Neural cell (in vitro differentiated cells): ENCODE measurements around the gene ACOT13. TPM values are rescaled to one million over a fixed set of nuclear protein-coding genes. Genes with fewer than 3 reads are reported as not detected.
"Not testable (repeated sequence)": the region's sequence is repeated elsewhere in the genome, so short reads cannot be mapped to it uniquely, and the experiment has no call there.

Experiments
- H2AFZ ChIP-seq: fragments of 200-600, 300-800 bp; sonication (generic), shearing (Covaris generic); 2 replicates; pipeline ENCODE4 v1.6.0; 2014; ENCODE audit warnings: low read depth, mild to moderate bottlenecking, antibody characterized with exemption, low read length, moderate library complexity
- H3F3A ChIP-seq: fragments of 200-600 bp; shearing (Covaris generic); 2 replicates; pipeline ENCODE4 v1.6.1; 2016; ENCODE audit warnings: mild to moderate bottlenecking, moderate library complexity, mixed read lengths, antibody characterized with exemption, low read length; ENCODE audit not compliant: insufficient read depth, poor library complexity, severe bottlenecking
- H3K27ac ChIP-seq: fragments of 200-600, 300-800 bp; sonication (generic), shearing (Covaris generic); 2 replicates; pipeline ENCODE4 v1.5.1; 2014; ENCODE audit warnings: mild to moderate bottlenecking, low read length, moderate library complexity
- H3K27me3 ChIP-seq: fragments of 300-800, 200-600 bp; sonication (generic), shearing (Covaris generic); 2 replicates; pipeline ENCODE4 v1.6.0; 2014; ENCODE audit warnings: mild to moderate bottlenecking, low read depth, low read length, moderate library complexity; ENCODE audit not compliant: insufficient read depth
- H3K36me3 ChIP-seq: fragments of 300-800, 200-600 bp; sonication (generic), shearing (Covaris generic); 2 replicates; pipeline ENCODE4 v1.5.1; 2014; ENCODE audit warnings: mild to moderate bottlenecking, antibody characterized with exemption, low read length, moderate library complexity; ENCODE audit not compliant: insufficient read depth
- H3K4me2 ChIP-seq: fragments of 300-800, 200-600 bp; sonication (generic), shearing (Covaris generic); 2 replicates; pipeline ENCODE4 v1.6.0; 2014; ENCODE audit warnings: mild to moderate bottlenecking, low read length
- H3K4me3 ChIP-seq: fragments of 300-800, 200-600 bp; sonication (generic), shearing (Covaris generic); 2 replicates; pipeline ENCODE4 v1.5.1; 2014; ENCODE audit warnings: mild to moderate bottlenecking, low read length, moderate library complexity
- H3K79me2 ChIP-seq: fragments of 200-600 bp; shearing (Covaris generic); replicated peaks from 2 replicates; pipeline ENCODE4 v1.6.0; 2014; ENCODE audit warnings: mild to moderate bottlenecking, low read length, moderate library complexity; ENCODE audit not compliant: insufficient read depth
- H3K9ac ChIP-seq: fragments of 300-800, 200-600 bp; sonication (generic), shearing (Covaris generic); 2 replicates; pipeline ENCODE4 v1.6.1; 2016; ENCODE audit warnings: mild to moderate bottlenecking, low read length, mixed read lengths
- H3K9me2 ChIP-seq: fragments of 200-600 bp; shearing (Covaris generic); 2 replicates; pipeline ENCODE4 v1.6.1; 2016; ENCODE audit warnings: mild to moderate bottlenecking, low read length, mixed read lengths; ENCODE audit not compliant: insufficient read depth
- H3K9me3 ChIP-seq: fragments of 200-600, 300-800 bp; sonication (generic), shearing (Covaris generic); 2 replicates; pipeline ENCODE4 v1.6.1; 2016; ENCODE audit warnings: mild to moderate bottlenecking, mixed run types, low read length, moderate library complexity, mixed read lengths
- H4K20me1 ChIP-seq: fragments of 200-600 bp; shearing (Covaris generic); 2 replicates; pipeline ENCODE4 v1.6.1; 2016; ENCODE audit warnings: mild to moderate bottlenecking, mixed run types; ENCODE audit not compliant: insufficient read depth
- CTCF ChIP-seq: fragments of 450-650 bp; IDR thresholded peaks from 2 replicates; pipeline ENCODE4 v1.5.1; 2014; ENCODE audit warnings: antibody characterized with exemption, mild to moderate bottlenecking, moderate library complexity; ENCODE audit not compliant: poor library complexity, severe bottlenecking
- EP300 ChIP-seq: fragments of 450-650 bp; conservative IDR thresholded peaks from 2 replicates; pipeline ENCODE4 v1.6.1; 2014; ENCODE audit warnings: antibody characterized with exemption, mild to moderate bottlenecking, moderate library complexity; ENCODE audit not compliant: poor library complexity, severe bottlenecking
- EZH2 ChIP-seq: fragments of 200-600, 300-800 bp; shearing (Covaris generic), sonication (generic); IDR thresholded peaks from 2 replicates; pipeline ENCODE4 v1.6.1; 2014; ENCODE audit warnings: antibody characterized with exemption, low read length, borderline replicate concordance, mild to moderate bottlenecking; ENCODE audit not compliant: insufficient read depth, poor library complexity, severe bottlenecking
- MXI1 ChIP-seq: fragments of 450-650 bp; conservative IDR thresholded peaks from 2 replicates; pipeline ENCODE4 v1.6.1; 2014; ENCODE audit warnings: antibody characterized with exemption, mild to moderate bottlenecking; ENCODE audit not compliant: poor library complexity, severe bottlenecking
- POLR2AphosphoS5 ChIP-seq: IDR thresholded peaks from 2 replicates; pipeline ENCODE4 v1.6.1; 2012
- RAD21 ChIP-seq: fragments of 450-650 bp; conservative IDR thresholded peaks from 2 replicates; pipeline ENCODE4 v1.6.1; 2014; ENCODE audit warnings: antibody characterized with exemption, mild to moderate bottlenecking, moderate library complexity
- REST ChIP-seq: IDR thresholded peaks from 2 replicates; pipeline ENCODE4 v1.6.1; 2012; ENCODE audit warnings: borderline replicate concordance
- SMC3 ChIP-seq: fragments of 450-650 bp; conservative IDR thresholded peaks from 2 replicates; pipeline ENCODE4 v1.6.1; 2014; ENCODE audit warnings: antibody characterized with exemption, mild to moderate bottlenecking, moderate library complexity; ENCODE audit not compliant: poor library complexity
- TAF1 ChIP-seq: IDR thresholded peaks from 2 replicates; pipeline ENCODE4 v1.6.1; 2012; ENCODE audit warnings: low read depth
- polyA plus RNA-seq: library from polyadenylated mRNA; depleted of rRNA; stranded (reverse); fragments of >200 nt; gene quantifications from 2 replicates; pipeline ENCODE4 v1.2.3, GENCODE V29; 2014

The ACOT13 gene
- polyA plus RNA-seq, 1 donor from 2014 or later = 9.9 TPM

DNA sequence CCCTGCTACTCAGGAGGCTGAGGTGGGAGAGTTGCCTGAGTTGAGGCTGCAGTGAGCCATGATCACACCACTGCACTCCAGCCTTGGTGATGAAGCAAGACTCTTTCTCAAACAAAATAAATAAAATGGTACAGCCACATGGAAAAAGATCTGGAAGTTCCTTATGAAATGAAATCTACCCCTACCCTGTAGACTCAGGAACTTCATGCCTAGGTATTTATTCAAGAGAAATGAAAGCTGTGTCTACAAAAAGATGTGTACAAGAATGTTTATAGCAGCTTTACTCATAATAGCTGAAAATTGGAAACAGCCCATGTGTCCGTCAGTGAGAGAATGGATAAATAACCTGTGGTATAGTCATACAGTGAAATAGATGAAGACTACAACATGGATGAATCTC, 67.3 kb downstream of the ACOT13 start:
- no peak overlapping the region for H3K4me2 ChIP-seq
- no peak overlapping the region for H3K9ac ChIP-seq
- H3K4me3 ChIP-seq = no peak overlapping the region
- H3K9me3 ChIP-seq = peaks cover 4% of the 10 kb centered on the region
- no peaks in the 10 kb centered on the region for H3K9me2 ChIP-seq
- no peaks in the 10 kb centered on the region for H3K79me2 ChIP-seq
- H3K36me3 ChIP-seq = no peaks in the 10 kb centered on the region
- no peaks in the 10 kb centered on the region for H3K27me3 ChIP-seq
- H3K27ac ChIP-seq = no peak overlapping the region
- H3F3A ChIP-seq = no peaks in the 10 kb centered on the region
- H2AFZ ChIP-seq = no peak overlapping the region
- no peaks in the 10 kb centered on the region for H4K20me1 ChIP-seq
- no peak for TF ChIP-seq SMC3
- no peak for TF ChIP-seq EP300
- TF ChIP-seq RAD21 = no peak
- TF ChIP-seq MXI1 = no peak
- TF ChIP-seq POLR2AphosphoS5 = no peak
- no peak for TF ChIP-seq EZH2
- TF ChIP-seq REST = no peak
- TF ChIP-seq CTCF = no peak
- no peak for TF ChIP-seq TAF1

DNA sequence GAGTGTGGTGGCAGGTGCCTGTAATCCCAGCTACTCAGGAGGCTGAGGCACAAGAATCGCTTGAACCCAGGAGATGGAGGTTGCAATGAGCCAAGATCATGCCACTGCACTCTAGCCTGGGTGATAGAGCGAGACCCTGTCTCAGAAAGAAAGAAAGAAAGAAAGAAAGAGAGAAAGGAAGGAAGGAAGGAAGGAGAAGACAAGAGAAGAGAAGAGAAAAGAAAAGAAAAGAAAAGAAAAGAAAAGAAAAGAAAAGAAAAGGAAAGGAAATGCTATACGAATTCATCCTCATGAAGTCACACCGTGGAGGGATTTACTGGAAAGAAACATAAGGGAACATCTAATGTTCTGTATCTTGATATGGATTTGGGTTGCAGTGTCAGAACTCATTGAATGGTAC, 67.8 kb downstream of the ACOT13 start:
- not testable (repeated sequence) for H3K9me2 ChIP-seq, H3K9ac ChIP-seq, H3F3A ChIP-seq, H3K27me3 ChIP-seq, H4K20me1 ChIP-seq, H3K36me3 ChIP-seq, H3K79me2 ChIP-seq, H2AFZ ChIP-seq, H3K4me3 ChIP-seq, H3K27ac ChIP-seq, H3K4me2 ChIP-seq, H3K9me3 ChIP-seq

- TF ChIP-seq MXI1 (no peak), REST (no peak), EP300 (no peak), POLR2AphosphoS5 (no peak), EZH2 (no peak), RAD21 (no peak)
- H2AFZ ChIP-seq = no peak overlapping the region
Measured at GRCh38 chr6:24738741-24739140, 71.9 kb downstream of the ACOT13 start.

More at GRCh38 chr6:24738741-24739140, 71.9 kb downstream of the ACOT13 start:
- Histone ChIP-seq H3K9me3 (no peaks in the 10 kb centered on the region), H3K27me3 (no peaks in the 10 kb centered on the region), H3K79me2 (no peaks in the 10 kb centered on the region), H4K20me1 (no peaks in the 10 kb centered on the region), H3F3A (no peaks in the 10 kb centered on the region), H3K9me2 (no peaks in the 10 kb centered on the region), H3K27ac (no peak overlapping the region), H3K9ac (no peak overlapping the region), H3K4me3 (no peak overlapping the region), H3K4me2 (no peak overlapping the region), H3K36me3 (no peaks in the 10 kb centered on the region)
